ENCODE results near the gene POU2F1. TPM values are rescaled to one million over a fixed set of nuclear protein-coding genes. Genes with fewer than 3 reads are reported as not detected.

Gene POU2F1
- total RNA-seq, 5 donors from 2014 or later (not counting 1 experiment from before 2014, with no cell fraction given), result 15.1 to 34.5 (median 22.6) TPM

- 29% methylated on average over 2 of the region's 5 CpGs for WGBS (ENCODE audit: insufficient coverage)
- peaks cover 23% of the 10 kb centered on the region for H3K36me3 Mint-ChIP-seq
- H3K4me3 ChIP-seq (ENCODE audit: control insufficient read depth in 1 of 2, extremely low read depth in 1 of 2, low read length in 1 of 2), result peak overlapping the region; percentile 20 to 29
- peaks cover 65 to 76% of the 10 kb centered on the region in 2 experiments for H3K4me1 ChIP-seq (ENCODE audit: control insufficient read depth in 1 of 2, extremely low read depth in 1 of 2, insufficient read depth in 2 of 2, low read length in 2 of 2)
- no peaks in the 10 kb centered on the region for H3K9me3 Mint-ChIP-seq
- ChIA-PET CTCF (interaction anchor here in 1 of 2 donors (1.3 kb wide), 1 partner anchor 45 kb away, joined by 7 read pairs; the partner anchor contains the start of gene CD247), POLR2A (no interaction called here)
- peak; percentile 62 to 70 (median 64) for ATAC-seq (replicated peaks in 1 of 4)
- no peaks in the 10 kb centered on the region for H3K27me3 ChIP-seq (replicated peaks in 1 of 2; ENCODE audit: control insufficient read depth in 2 of 2, extremely low read depth in 1 of 2, insufficient read depth in 2 of 2, low read length in 1 of 2)
- H3K27ac Mint-ChIP-seq, result peak overlapping the region; percentile 89 to 92
- no peaks in the 10 kb centered on the region for H3K9me3 ChIP-seq
- H3K27ac ChIP-seq (ENCODE audit: low read length), result peak overlapping the region; percentile 81
- peaks cover 89 to 92% (median 90%) of the 10 kb centered on the region in 3 donors for H3K4me1 Mint-ChIP-seq
- no peaks in the 10 kb centered on the region for H3K27me3 Mint-ChIP-seq
- H3K36me3 ChIP-seq (ENCODE audit: control insufficient read depth in 2 of 2, extremely low read depth in 1 of 2, insufficient read depth in 1 of 2, low read length in 1 of 2), result peaks cover 0 to 34% of the 10 kb centered on the region in 2 donors
- peak in 2 of 35 experiments; percentile 14 to 50 for DNase-seq
- peak overlapping the region; percentile 60 to 81 (median 68) for H3K4me3 Mint-ChIP-seq
These were observed 253.1 kb downstream of the POU2F1 start for GRCh38 chr1:167473761-167474160.

GRCh38 chr1:167474191-167474641 is 253.5 kb downstream of the POU2F1 start:
- ChIA-PET CTCF (interaction anchor here (0.6 kb wide), 2 partner anchors 8 to 195 kb away, joined by 4 to 7 read pairs; no protein-coding TSS in a partner anchor), POLR2A (interaction anchor here (0.6 to 0.7 kb wide), 3 partner anchors 15 to 253 kb away, joined by 3 to 13 read pairs (median 4); no protein-coding TSS in a partner anchor)
- peak overlapping the region; percentile 60 to 81 (median 68) for H3K4me3 Mint-ChIP-seq
- H3K27me3 Mint-ChIP-seq, result no peaks in the 10 kb centered on the region
- H3K36me3 Mint-ChIP-seq, result peaks cover 23% of the 10 kb centered on the region
- H3K4me1 Mint-ChIP-seq, result peaks cover 89 to 92% (median 90%) of the 10 kb centered on the region in 3 donors
- 3% methylated on average over 4 of the region's 5 CpGs for WGBS (ENCODE audit: insufficient coverage)
- peak overlapping the region; percentile 20 to 29 for H3K4me3 ChIP-seq (ENCODE audit: control insufficient read depth in 1 of 2, extremely low read depth in 1 of 2, low read length in 1 of 2)
- H3K27ac ChIP-seq (ENCODE audit: low read length), result peak overlapping the region; percentile 81
- no peaks in the 10 kb centered on the region for H3K9me3 Mint-ChIP-seq
- H3K9me3 ChIP-seq, result no peaks in the 10 kb centered on the region
- peak overlapping the region; percentile 89 to 92 for H3K27ac Mint-ChIP-seq
- peaks cover under 1 to 33% of the 10 kb centered on the region in 2 donors for H3K36me3 ChIP-seq (ENCODE audit: control insufficient read depth in 2 of 2, extremely low read depth in 1 of 2, insufficient read depth in 1 of 2, low read length in 1 of 2)
- peak; percentile 76 to 87 (median 76) for ATAC-seq (replicated peaks in 1 of 4)
- H3K4me1 ChIP-seq (ENCODE audit: control insufficient read depth in 1 of 2, extremely low read depth in 1 of 2, insufficient read depth in 2 of 2, low read length in 2 of 2), result peaks cover 67 to 72% of the 10 kb centered on the region in 2 experiments
- peak in 31 of 35 experiments; percentile 40 to 77 (median 59) for DNase-seq
- no peaks in the 10 kb centered on the region for H3K27me3 ChIP-seq (replicated peaks in 1 of 2; ENCODE audit: control insufficient read depth in 2 of 2, extremely low read depth in 1 of 2, insufficient read depth in 2 of 2, low read length in 1 of 2)

GRCh38 chr1:167476061-167476460 is 255.4 kb downstream of the POU2F1 start:
- Mint-ChIP-seq H3K27ac (peak overlapping the region; percentile 74 to 79), H3K27me3 (no peaks in the 10 kb centered on the region), H3K9me3 (no peaks in the 10 kb centered on the region), H3K4me1 (peaks cover 95 to 97% (median 96%) of the 10 kb centered on the region in 3 donors), H3K36me3 (peaks cover 31% of the 10 kb centered on the region), H3K4me3 (peak overlapping the region in 1 of 3 donors; percentile 81)
- Histone ChIP-seq H3K4me1 (ENCODE audit: control insufficient read depth in 1 of 2, extremely low read depth in 1 of 2, insufficient read depth in 2 of 2, low read length in 2 of 2) (peaks cover 78 to 80% of the 10 kb centered on the region in 2 experiments), H3K9me3 (no peaks in the 10 kb centered on the region), H3K27me3 (replicated peaks in 1 of 2; ENCODE audit: control insufficient read depth in 2 of 2, extremely low read depth in 1 of 2, insufficient read depth in 2 of 2, low read length in 1 of 2) (no peaks in the 10 kb centered on the region), H3K4me3 (ENCODE audit: control insufficient read depth in 1 of 2, extremely low read depth in 1 of 2, low read length in 1 of 2) (no peak overlapping the region), H3K36me3 (ENCODE audit: control insufficient read depth in 2 of 2, extremely low read depth in 1 of 2, insufficient read depth in 1 of 2, low read length in 1 of 2) (peaks cover 10 to 37% of the 10 kb centered on the region in 2 donors), H3K27ac (ENCODE audit: low read length) (peak overlapping the region; percentile 81)
- ChIA-PET CTCF (interaction anchor here (0.9 to 1.7 kb wide), 4 partner anchors 10 to 256 kb away, joined by 3 to 6 read pairs (median 4); partner anchors contain the start of gene POU2F1 (in 1 of the 2)), POLR2A (interaction anchor here (1.0 to 1.2 kb wide), 3 partner anchors 8 to 32 kb away, joined by 3 read pairs; no protein-coding TSS in a partner anchor)
- ATAC-seq (replicated peaks in 1 of 4) (no peak), DNase-seq (peak in 1 of 35 experiments; percentile 5)
- WGBS (ENCODE audit: insufficient coverage), result no CpG with 5 or more reads among the region's 2 CpGs

Other genes with a start within 250 kb of the POU2F1 start
- under 1 TPM; 0.13 to 0.61 (median 0.30) TPM for gene ILDR2, start 245.3 kb upstream of the POU2F1 start, total RNA-seq
- gene MAEL, start 231.6 kb upstream of the POU2F1 start, total RNA-seq, result not detected
- gene GPA33, start 130.5 kb upstream of the POU2F1 start, total RNA-seq, result 10 to 100 TPM in 4 of 5 donors, 1 to 10 TPM in 1; 8.6 to 22.8 (median 17.7) TPM
- gene STYXL2, start 126.8 kb upstream of the POU2F1 start, total RNA-seq, result not detected

All from T-cell (primary cell).